CD14-positive monocyte (primary cell): ENCODE measurements around the gene CKAP2. TPM values are rescaled to one million over a fixed set of nuclear protein-coding genes. Genes with fewer than 3 reads are reported as not detected.
"Not testable (repeated sequence)": the region's sequence is repeated elsewhere in the genome, so short reads cannot be mapped to it uniquely, and the experiment has no call there.

Experiments
- DNase-seq, 3 donors: peaks; one replicate each; pipeline ENCODE4 v3.0.0-alpha.2; 2011 to 2022
- H2AFZ ChIP-seq: 2 replicates; pipeline ENCODE4 v1.6.0; 2012; ENCODE audit warnings: mild to moderate bottlenecking, low read depth, low read length, inconsistent platforms; ENCODE audit not compliant: insufficient read depth, poor library complexity, severe bottlenecking
- H3K27ac ChIP-seq, 2 donors: 1 replicate in 1 of 2; 2 replicates in 1 of 2; pipeline ENCODE4 v1.5.1; 2012 to 2013; ENCODE audit warnings: low read length in 2 of 2, control low read depth in 1 of 2, inconsistent platforms in 1 of 2, low read depth in 1 of 2, mild to moderate bottlenecking in 1 of 2
- H3K27me3 ChIP-seq, 2 donors: one replicate each; pipeline versions ENCODE4 v1.6.0 to v1.6.1; 2011 to 2013; ENCODE audit warnings: low read length in 2 of 2; ENCODE audit not compliant: control insufficient read depth in 2 of 2, insufficient read depth in 2 of 2
- H3K36me3 ChIP-seq, 2 donors: replicated peaks in 1 of 2; 1 replicate in 1 of 2; 2 replicates in 1 of 2; pipeline versions ENCODE4 v1.5.1 to v1.6.1; 2012 to 2013; ENCODE audit warnings: low read length in 2 of 2, control low read depth in 1 of 2, inconsistent platforms in 1 of 2, mild to moderate bottlenecking in 1 of 2; ENCODE audit not compliant: insufficient read depth in 2 of 2, control insufficient read depth in 1 of 2
- H3K4me1 ChIP-seq, 2 donors: 1 replicate in 1 of 2; 2 replicates in 1 of 2; pipeline versions ENCODE4 v1.5.1 to v1.6.1; 2012 to 2013; ENCODE audit warnings: low read length in 2 of 2, control low read depth in 1 of 2, inconsistent platforms in 1 of 2, mild to moderate bottlenecking in 1 of 2, moderate library complexity in 1 of 2; ENCODE audit not compliant: insufficient read depth in 2 of 2, control insufficient read depth in 1 of 2
- H3K4me2 ChIP-seq: replicated peaks from 2 replicates; pipeline ENCODE3; 2012; ENCODE audit warnings: low read length, moderate library complexity, mild to moderate bottlenecking; ENCODE audit not compliant: poor library complexity, severe bottlenecking; ENCODE audit errors: extremely low read depth
- H3K4me3 ChIP-seq, 3 experiments: fragments of 200-600 bp in 1 of 3; sonication (generic) in 1 of 3; replicated peaks in 1 of 3; 1 replicate in 2 of 3; 2 replicates in 1 of 3; pipeline ENCODE4 v1.5.1; 2011 to 2013; ENCODE audit warnings: low read length in 3 of 3, mild to moderate bottlenecking in 3 of 3, control low read depth in 2 of 3, low read depth in 2 of 3, inconsistent platforms in 1 of 3, moderate library complexity in 1 of 3
- H3K79me2 ChIP-seq: 2 replicates; pipeline ENCODE4 v1.6.0; 2012; ENCODE audit warnings: mild to moderate bottlenecking, control low read depth, inconsistent platforms, low read length, moderate library complexity; ENCODE audit not compliant: insufficient read depth
- H3K9ac ChIP-seq: 2 replicates; pipeline ENCODE4 v1.6.0; 2017; ENCODE audit warnings: low read length, mild to moderate bottlenecking; ENCODE audit not compliant: insufficient read depth, poor library complexity, severe bottlenecking
- H3K9me3 ChIP-seq, 2 donors: replicated peaks in 1 of 2; 1 replicate in 1 of 2; 2 replicates in 1 of 2; pipeline versions ENCODE4 v1.5.1 to v1.6.1; 2012 to 2013; ENCODE audit warnings: low read length in 2 of 2, control low read depth in 1 of 2; ENCODE audit not compliant: control insufficient read depth in 1 of 2, insufficient read depth in 1 of 2
- H4K20me1 ChIP-seq: 2 replicates; pipeline ENCODE4 v1.6.0; 2012; ENCODE audit warnings: mild to moderate bottlenecking, low read length, control low read depth, moderate library complexity; ENCODE audit not compliant: insufficient read depth
- H3K27ac Mint-ChIP-seq, 7 donors: one replicate each; pipeline ENCODE4 v1.8.0; 2020; ENCODE audit warnings: mild to moderate bottlenecking in 7 of 7, mixed read lengths in 7 of 7, moderate library complexity in 6 of 7, inconsistent platforms in 2 of 7
- H3K27me3 Mint-ChIP-seq, 3 donors: one replicate each; pipeline ENCODE4 v1.8.0; 2021 to 2022; ENCODE audit warnings: low read depth in 3 of 3, mild to moderate bottlenecking in 3 of 3, mixed read lengths in 3 of 3, moderate library complexity in 3 of 3, inconsistent platforms in 1 of 3
- H3K36me3 Mint-ChIP-seq, 2 donors: one replicate each; pipeline ENCODE4 v1.8.0; 2020; ENCODE audit warnings: mixed read lengths in 2 of 2, inconsistent platforms in 1 of 2, mild to moderate bottlenecking in 1 of 2
- H3K4me1 Mint-ChIP-seq: one replicate; pipeline ENCODE4 v1.8.0; 2020; ENCODE audit warnings: mild to moderate bottlenecking, mixed read lengths
- H3K4me3 Mint-ChIP-seq, 2 donors: one replicate each; pipeline ENCODE4 v1.8.0; 2020; ENCODE audit warnings: mild to moderate bottlenecking in 2 of 2, mixed read lengths in 2 of 2, moderate library complexity in 1 of 2
- H3K9me3 Mint-ChIP-seq, 7 donors: one replicate each; pipeline ENCODE4 v1.8.0; 2020 to 2022; ENCODE audit warnings: mixed read lengths in 7 of 7, mild to moderate bottlenecking in 6 of 7, moderate library complexity in 6 of 7, inconsistent platforms in 2 of 7
- WGBS: methylation state at CpG from one replicate; pipeline ENCODE4 v1.1.5; 2013; ENCODE audit warnings: missing lambda C conversion rate; ENCODE audit not compliant: insufficient coverage; 5-methylcytosine and 5-hydroxymethylcytosine counted together
- intact Hi-C, 2 donors: fragments of 100-400 bp; cut with micrococcal nuclease; formaldehyde crosslinking; loops; one replicate each; pipeline versions ENCODE4 v1.15.0 to v1.15.1; 2023
- polyA plus RNA-seq, 3 donors: library from polyadenylated mRNA; depleted of rRNA in 1 of 3; unstranded in 2 of 3; stranded (reverse) in 1 of 3; fragments of 300-500 nt in 2 of 3; fragments of >200 nt in 1 of 3; fragmentation: Illumina TruSeq in 2 of 3; gene quantifications; 1 replicate in 2 of 3; 2 replicates in 1 of 3; pipeline ENCODE4 v1.2.3, GENCODE V29; 2012 to 2021
- TF ChIP-seq, protein P1 (sequence below): fragments of 200-600 bp; IDR thresholded peaks from one replicate; pipeline ENCODE4 v1.8.0; 2022; ENCODE audit warnings: antibody characterized with exemption, mild to moderate bottlenecking

Gene CKAP2
- polyA plus RNA-seq, 3 donors: 5.0 to 15.7 (median 7.8) TPM

DNA sequence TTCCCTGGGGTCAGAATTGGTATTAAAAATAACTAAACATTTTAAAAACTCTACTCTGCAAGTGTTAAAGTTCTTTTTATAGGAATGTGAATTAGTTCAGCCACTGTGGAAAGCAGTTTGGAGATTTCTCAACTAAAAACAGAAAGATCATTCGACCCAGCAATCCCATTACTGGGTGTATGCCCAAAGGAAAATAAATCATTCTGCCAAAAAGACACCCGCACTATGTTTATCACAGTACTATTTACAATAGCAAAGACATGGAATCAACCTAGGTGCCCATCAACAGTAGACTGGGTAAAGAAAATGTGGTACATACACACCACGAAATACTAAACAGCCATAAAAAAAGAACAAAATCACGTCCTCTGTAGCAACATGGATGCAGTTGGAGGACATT is 48.6 kb upstream of the CKAP2 start:
- H3K36me3 ChIP-seq: peaks cover 5 to 8% of the 10 kb centered on the region in 2 donors
- no peaks in the 10 kb centered on the region for H3K79me2 ChIP-seq
- WGBS: 40% methylated on average over 1 of the region's 4 CpGs
- peak overlapping the region; percentile 54 for H3K9ac ChIP-seq
- H3K4me3 Mint-ChIP-seq: peak overlapping the region; percentile 34 to 81
- H3K4me1 Mint-ChIP-seq: peaks cover 28% of the 10 kb centered on the region
- intact Hi-C loops: no loop called here
- peaks cover 3 to 4% of the 10 kb centered on the region in 2 donors for H3K9me3 ChIP-seq
- peaks cover 21 to 22% of the 10 kb centered on the region in 2 donors for H3K4me1 ChIP-seq
- no peaks in the 10 kb centered on the region for H4K20me1 ChIP-seq
- H3K36me3 Mint-ChIP-seq: peaks cover 20 to 24% of the 10 kb centered on the region in 2 donors
- H3K4me3 ChIP-seq: no peak overlapping the region
- H3K27me3 ChIP-seq: peaks cover 25 to 27% of the 10 kb centered on the region in 2 donors
- no peak for DNase-seq
- no peak overlapping the region for H3K27ac ChIP-seq
- TF ChIP-seq, protein P1, sequence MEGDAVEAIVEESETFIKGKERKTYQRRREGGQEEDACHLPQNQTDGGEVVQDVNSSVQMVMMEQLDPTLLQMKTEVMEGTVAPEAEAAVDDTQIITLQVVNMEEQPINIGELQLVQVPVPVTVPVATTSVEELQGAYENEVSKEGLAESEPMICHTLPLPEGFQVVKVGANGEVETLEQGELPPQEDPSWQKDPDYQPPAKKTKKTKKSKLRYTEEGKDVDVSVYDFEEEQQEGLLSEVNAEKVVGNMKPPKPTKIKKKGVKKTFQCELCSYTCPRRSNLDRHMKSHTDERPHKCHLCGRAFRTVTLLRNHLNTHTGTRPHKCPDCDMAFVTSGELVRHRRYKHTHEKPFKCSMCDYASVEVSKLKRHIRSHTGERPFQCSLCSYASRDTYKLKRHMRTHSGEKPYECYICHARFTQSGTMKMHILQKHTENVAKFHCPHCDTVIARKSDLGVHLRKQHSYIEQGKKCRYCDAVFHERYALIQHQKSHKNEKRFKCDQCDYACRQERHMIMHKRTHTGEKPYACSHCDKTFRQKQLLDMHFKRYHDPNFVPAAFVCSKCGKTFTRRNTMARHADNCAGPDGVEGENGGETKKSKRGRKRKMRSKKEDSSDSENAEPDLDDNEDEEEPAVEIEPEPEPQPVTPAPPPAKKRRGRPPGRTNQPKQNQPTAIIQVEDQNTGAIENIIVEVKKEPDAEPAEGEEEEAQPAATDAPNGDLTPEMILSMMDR: no peak
- no peak overlapping the region for H3K27ac Mint-ChIP-seq
- H3K4me2 ChIP-seq: peak overlapping the region; percentile 77
- peaks cover 0 to 13% (median 6%) of the 10 kb centered on the region in 7 donors for H3K9me3 Mint-ChIP-seq
- H2AFZ ChIP-seq: no peak overlapping the region
- peaks cover 27 to 43% (median 33%) of the 10 kb centered on the region in 3 donors for H3K27me3 Mint-ChIP-seq

DNA sequence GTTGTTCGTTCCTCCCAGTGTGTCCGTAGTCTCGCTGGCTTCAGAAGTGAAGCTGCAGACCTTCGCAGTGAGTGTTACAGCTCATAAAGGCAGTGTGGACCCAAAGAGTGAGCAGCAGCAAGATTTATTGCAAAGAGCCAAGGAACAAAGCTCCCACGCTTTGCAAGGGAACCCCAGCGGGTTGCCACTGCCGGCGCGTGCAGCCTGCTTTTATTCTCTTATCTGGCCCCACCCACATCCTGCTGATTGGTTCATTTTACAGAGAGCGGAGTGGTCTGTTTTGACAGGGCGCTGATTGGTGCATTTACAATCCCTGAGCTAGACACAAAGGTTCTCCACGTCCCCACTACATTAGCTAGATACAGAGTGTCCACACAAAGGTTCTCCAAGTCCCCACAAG is 47.8 kb upstream of the CKAP2 start:
- H3K9me3 ChIP-seq, H3K9ac ChIP-seq, H3K4me2 ChIP-seq, DNase-seq, H2AFZ ChIP-seq, H3K27ac ChIP-seq, H4K20me1 ChIP-seq, H3K79me2 ChIP-seq, intact Hi-C loops, H3K4me3 ChIP-seq, H3K4me3 Mint-ChIP-seq: not testable (repeated sequence)
- Mint-ChIP-seq H3K27ac (peak overlapping the region in 1 of 7 donors; percentile 10), H3K27me3 (peaks cover 27 to 42% (median 33%) of the 10 kb centered on the region in 3 donors), H3K4me1 (peaks cover 28% of the 10 kb centered on the region), H3K9me3 (peaks cover 0 to 13% (median 6%) of the 10 kb centered on the region in 7 donors), H3K36me3 (peaks cover 28 to 32% of the 10 kb centered on the region in 2 donors)
- H3K27me3 ChIP-seq: peaks cover 25 to 27% of the 10 kb centered on the region in 2 donors
- peaks cover 21 to 22% of the 10 kb centered on the region in 2 donors for H3K4me1 ChIP-seq
- H3K36me3 ChIP-seq: peaks cover 14 to 15% of the 10 kb centered on the region in 2 donors
- WGBS: 100% methylated on average over 7 of the region's 12 CpGs

DNA sequence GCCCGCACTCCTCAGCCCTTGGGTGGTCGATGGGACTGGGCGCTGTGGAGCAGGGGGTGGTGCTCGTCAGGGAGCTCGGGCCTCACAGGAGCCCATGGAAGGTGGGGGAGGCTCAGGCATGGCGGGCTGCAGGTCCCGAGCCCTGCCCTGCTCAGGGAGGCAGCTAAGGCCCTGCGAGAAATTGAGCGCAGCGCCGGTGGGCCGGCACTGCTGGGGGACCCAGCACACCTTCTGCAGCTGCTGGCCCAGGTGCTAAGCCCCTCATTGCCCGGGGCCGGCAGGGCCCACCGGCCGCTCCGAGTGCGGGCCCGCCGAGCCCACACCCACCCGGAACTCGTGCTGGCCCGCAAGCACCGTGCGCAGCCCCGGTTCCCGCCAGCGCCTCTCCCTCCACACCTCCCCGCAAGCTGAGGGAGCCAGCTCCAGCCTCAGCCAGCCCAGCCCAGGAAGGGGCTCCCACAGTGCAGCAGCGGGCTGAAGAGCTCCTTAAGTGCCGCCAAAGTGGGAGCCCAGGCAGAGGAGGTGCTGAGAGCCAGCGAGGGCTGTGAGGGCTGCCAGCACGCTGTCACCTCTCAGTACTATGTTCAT is 47.1 kb upstream of the CKAP2 start:
- intact Hi-C loops, DNase-seq, H3K9ac ChIP-seq, H4K20me1 ChIP-seq, H3K27ac ChIP-seq, H3K27ac Mint-ChIP-seq, H3K4me3 ChIP-seq, H3K79me2 ChIP-seq, H3K4me3 Mint-ChIP-seq, H3K9me3 ChIP-seq, H3K4me2 ChIP-seq, H2AFZ ChIP-seq: not testable (repeated sequence)
- Mint-ChIP-seq H3K4me1 (peaks cover 28% of the 10 kb centered on the region), H3K27me3 (peaks cover 27 to 42% (median 31%) of the 10 kb centered on the region in 3 donors), H3K36me3 (peaks cover 35 to 37% of the 10 kb centered on the region in 2 donors), H3K9me3 (peaks cover 0 to 13% (median 6%) of the 10 kb centered on the region in 7 donors)
- H3K36me3 ChIP-seq: peaks cover 21 to 22% of the 10 kb centered on the region in 2 donors
- 98% methylated on average over 28 of the region's 33 CpGs for WGBS
- H3K27me3 ChIP-seq: peaks cover 25 to 27% of the 10 kb centered on the region in 2 donors
- peaks cover 21 to 22% of the 10 kb centered on the region in 2 donors for H3K4me1 ChIP-seq
